GM18870 (cell line): ENCODE measurements around the gene MAML3.

ENCODE experiments used
- ATAC-seq: cut with Tn5 transposase; IDR thresholded peaks from one replicate; pipeline ENCODE4 v1.9.1; 2021; ENCODE audit warnings: moderate library complexity; ENCODE audit not compliant: unreplicated experiment

MAML3 gene

GRCh38 chr4:139823746-139824145 is 330.2 kb downstream of the MAML3 start:
- ATAC-seq: no peak

GRCh38 chr4:139823345-139823744 is 330.6 kb downstream of the MAML3 start:
- no peak for ATAC-seq

GRCh38 chr4:139822391-139822790 is 331.6 kb downstream of the MAML3 start:
- no peak for ATAC-seq

GRCh38 chr4:139819082-139819481 is 334.9 kb downstream of the MAML3 start:
- no peak for ATAC-seq

GRCh38 chr4:139817657-139818452 is 336.1 kb downstream of the MAML3 start:
- no peak for ATAC-seq

- no peak for ATAC-seq
Measured at GRCh38 chr4:139816856-139817255, 337.1 kb downstream of the MAML3 start.

GRCh38 chr4:139815778-139816601 is 338.0 kb downstream of the MAML3 start:
- ATAC-seq: no peak

GRCh38 chr4:139814323-139815015 is 339.5 kb downstream of the MAML3 start:
- ATAC-seq: no peak

GRCh38 chr4:139813881-139814280 is 340.1 kb downstream of the MAML3 start:
- no peak for ATAC-seq

GRCh38 chr4:139810710-139811109 is 343.3 kb downstream of the MAML3 start:
- ATAC-seq: no peak

GRCh38 chr4:139809757-139810140 is 344.2 kb downstream of the MAML3 start:
- no peak for ATAC-seq

- no peak for ATAC-seq
Measured at GRCh38 chr4:139808808-139809756, 344.9 kb downstream of the MAML3 start.

GRCh38 chr4:139808381-139808807 is 345.6 kb downstream of the MAML3 start:
- no peak for ATAC-seq

- no peak for ATAC-seq
Measured at GRCh38 chr4:139807483-139807882, 346.5 kb downstream of the MAML3 start.

- no peak for ATAC-seq
Measured at GRCh38 chr4:139806929-139807328, 347.1 kb downstream of the MAML3 start.

- no peak for ATAC-seq
Measured at GRCh38 chr4:139802931-139803330, 351.1 kb downstream of the MAML3 start.

- ATAC-seq: no peak
Measured at GRCh38 chr4:139802488-139802887, 351.5 kb downstream of the MAML3 start.

- no peak for ATAC-seq
Measured at GRCh38 chr4:139801895-139802294, 352.1 kb downstream of the MAML3 start.

- no peak for ATAC-seq
Measured at GRCh38 chr4:139800082-139800481, 353.9 kb downstream of the MAML3 start.

GRCh38 chr4:139799615-139800014 is 354.4 kb downstream of the MAML3 start:
- ATAC-seq: no peak
